Keratinocyte (primary cell): ENCODE data around the gene PRLH. TPM values are rescaled to one million over a fixed set of nuclear protein-coding genes. Genes with fewer than 3 reads are reported as not detected.

Experiments
- DNase-seq: peaks from one replicate; pipeline ENCODE4 v3.0.0-alpha.2; 2011; ENCODE audit warnings: low read depth, missing footprints, low spot score
- FAIRE-seq: peaks from 2 replicates; lab custom pipeline; 2011; peaks lifted over from hg19 to GRCh38; lab: Jason Lieb, UNC
- H2AFZ ChIP-seq: 2 replicates; pipeline ENCODE4 v1.6.0; 2012; ENCODE audit warnings: low read length, control low read depth, inconsistent platforms; ENCODE audit not compliant: control insufficient read depth
- H3K27ac ChIP-seq: 2 replicates; pipeline ENCODE4 v1.5.1; 2011; ENCODE audit warnings: low read length; ENCODE audit not compliant: control insufficient read depth, insufficient read depth
- H3K27me3 ChIP-seq: 3 replicates; pipeline ENCODE4 v1.6.0; 2011; ENCODE audit warnings: low read length; ENCODE audit not compliant: control insufficient read depth, insufficient read depth; ENCODE audit errors: extremely low read depth
- H3K36me3 ChIP-seq, 2 experiments: 2 replicates in 1 of 2; 3 replicates in 1 of 2; pipeline ENCODE4 v1.5.1; 2011; ENCODE audit warnings: low read length in 2 of 2, mild to moderate bottlenecking in 1 of 2; ENCODE audit not compliant: control insufficient read depth in 2 of 2, insufficient read depth in 2 of 2; ENCODE audit errors: extremely low read depth in 1 of 2
- H3K4me1 ChIP-seq: 3 replicates; pipeline ENCODE4 v1.5.1; 2011; ENCODE audit warnings: low read length; ENCODE audit not compliant: control insufficient read depth, insufficient read depth; ENCODE audit errors: extremely low read depth
- H3K4me2 ChIP-seq: 3 replicates; pipeline ENCODE4 v1.6.0; 2011; ENCODE audit warnings: low read depth, low read length; ENCODE audit not compliant: control insufficient read depth, insufficient read depth; ENCODE audit errors: extremely low read depth
- H3K4me3 ChIP-seq, 3 experiments: fragments of 200-600 bp in 1 of 3; sonication (generic) in 1 of 3; 2 replicates in 2 of 3; 3 replicates in 1 of 3; pipeline ENCODE4 v1.5.1; 2011 to 2016; ENCODE audit warnings: low read length in 3 of 3, mild to moderate bottlenecking in 3 of 3, control low read depth in 2 of 3, inconsistent platforms in 1 of 3, low read depth in 1 of 3, mixed read lengths in 1 of 3, mixed run types in 1 of 3, moderate library complexity in 1 of 3; ENCODE audit not compliant: control insufficient read depth in 2 of 3, insufficient read depth in 2 of 3; ENCODE audit errors: extremely low read depth in 1 of 3
- H3K79me2 ChIP-seq: 2 replicates; pipeline ENCODE4 v1.6.0; 2012; ENCODE audit warnings: low read length; ENCODE audit not compliant: control insufficient read depth, insufficient read depth
- H3K9ac ChIP-seq: 3 replicates; pipeline ENCODE4 v1.6.0; 2011; ENCODE audit warnings: low read length; ENCODE audit not compliant: control insufficient read depth, insufficient read depth; ENCODE audit errors: extremely low read depth
- H3K9me1 ChIP-seq: 3 replicates; pipeline ENCODE4 v1.6.0; 2011; ENCODE audit warnings: low read length; ENCODE audit not compliant: control insufficient read depth, insufficient read depth; ENCODE audit errors: extremely low read depth
- H3K9me3 ChIP-seq: 2 replicates; pipeline ENCODE4 v1.5.1; 2012; ENCODE audit warnings: low read depth, low read length; ENCODE audit not compliant: control insufficient read depth
- H4K20me1 ChIP-seq: 3 replicates; pipeline ENCODE4 v1.6.0; 2011; ENCODE audit warnings: low read length; ENCODE audit not compliant: control insufficient read depth, insufficient read depth; ENCODE audit errors: extremely low read depth
- CTCF ChIP-seq, 3 experiments: IDR thresholded peaks in 1 of 3; conservative IDR thresholded peaks in 1 of 3; optimal IDR thresholded peaks in 1 of 3; 2 replicates in 2 of 3; 3 replicates in 1 of 3; pipeline versions ENCODE3 to v1.5.1; 2011; ENCODE audit warnings: low read length in 3 of 3, mild to moderate bottlenecking in 3 of 3, moderate library complexity in 2 of 3, control low read depth in 1 of 3, inconsistent platforms in 1 of 3; ENCODE audit not compliant: insufficient read depth in 2 of 3; ENCODE audit errors: extremely low read depth in 1 of 3
- EZH2 ChIP-seq: IDR thresholded peaks from one replicate; pipeline ENCODE4 v1.6.1; 2012; ENCODE audit warnings: inconsistent platforms, mild to moderate bottlenecking, low read length, moderate library complexity
- dilution Hi-C: fragments of 300-500 bp; cut with MboI; formaldehyde crosslinking; loops from one replicate; pipeline ENCODE4 v1.7.0; 2020; ENCODE audit warnings: low sequenced_read_pairs; ENCODE audit not compliant: extremely low pct_ligation_motif_present
- polyA plus RNA-seq, 5 experiments: library from polyadenylated mRNA; depleted of rRNA in 3 of 5; stranded (reverse) in 3 of 5; stranded (forward) in 1 of 5; unstranded in 1 of 5; fragments of >200 nt; gene quantifications; 1 replicate in 1 of 5; 2 replicates in 3 of 5; 3 replicates in 1 of 5; pipeline versions ENCODE4 v1.2.1 to v1.2.3, GENCODE V29; 2011 to 2012; ENCODE audit warnings: missing spikeins in 2 of 5, low read depth in 1 of 5, low replicate concordance in 1 of 5

Gene PRLH
- polyA plus RNA-seq, 1 donor (not counting 4 experiments of a cell fraction or from before 2014, with no cell fraction given) = not detected

DNA sequence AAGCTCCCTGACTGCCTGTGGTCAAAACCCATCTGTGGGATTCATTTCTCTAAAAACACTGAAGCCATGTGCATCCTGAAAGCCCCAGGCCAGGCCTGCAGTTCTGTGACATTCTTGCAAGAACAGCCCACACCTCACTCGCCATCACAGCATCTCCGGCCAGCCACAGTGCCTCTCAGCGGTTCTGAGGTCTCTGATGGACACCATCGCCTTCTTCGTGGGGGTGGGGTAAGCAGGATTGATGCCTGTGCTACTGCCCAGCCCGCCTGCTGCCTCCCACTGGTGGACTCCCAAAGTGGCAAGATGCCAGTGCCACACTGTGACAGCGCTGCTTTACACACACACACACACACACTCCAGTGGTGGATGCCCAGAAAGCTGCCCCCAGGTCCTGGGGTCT is 5.2 kb upstream of the PRLH start:
- no peaks in the 10 kb centered on the region for H3K9me1 ChIP-seq
- no peak overlapping the region for H3K4me2 ChIP-seq
- no peak for DNase-seq
- FAIRE-seq = no peak
- no peaks in the 10 kb centered on the region for H4K20me1 ChIP-seq
- no peak overlapping the region for H3K4me3 ChIP-seq
- H2AFZ ChIP-seq = no peak overlapping the region
- no peaks in the 10 kb centered on the region for H3K36me3 ChIP-seq
- H3K27ac ChIP-seq = no peak overlapping the region
- no peaks in the 10 kb centered on the region for H3K79me2 ChIP-seq
- H3K9ac ChIP-seq = no peak overlapping the region
- H3K27me3 ChIP-seq = peaks cover 4% of the 10 kb centered on the region
- peaks cover 4% of the 10 kb centered on the region for H3K4me1 ChIP-seq
- TF ChIP-seq EZH2 (no peak), CTCF (optimal IDR thresholded peaks at IDR 0.05 in 1 of 3, IDR thresholded peaks at IDR 0.05 in 1 of 3, conservative IDR thresholded peaks at IDR 0.05 in 1 of 3; ENCODE audit: extremely low read depth in 1 of 3, insufficient read depth in 2 of 3, low read length in 3 of 3) (no peak)
- dilution Hi-C loops = no loop called here
- peaks cover 2% of the 10 kb centered on the region for H3K9me3 ChIP-seq

GRCh38 chr2:237563816-237564215 is 2.6 kb upstream of the PRLH start:
- H3K9me1 ChIP-seq = no peaks in the 10 kb centered on the region
- peaks cover 3% of the 10 kb centered on the region for H3K9me3 ChIP-seq
- no peak overlapping the region for H3K27ac ChIP-seq
- peaks cover 4% of the 10 kb centered on the region for H3K4me1 ChIP-seq
- H3K36me3 ChIP-seq = no peaks in the 10 kb centered on the region
- H3K4me3 ChIP-seq = no peak overlapping the region
- no peak for TF ChIP-seq CTCF (optimal IDR thresholded peaks at IDR 0.05 in 1 of 3, IDR thresholded peaks at IDR 0.05 in 1 of 3, conservative IDR thresholded peaks at IDR 0.05 in 1 of 3; ENCODE audit: extremely low read depth in 1 of 3, insufficient read depth in 2 of 3, low read length in 3 of 3)
- TF ChIP-seq EZH2 = no peak
- peaks cover 4% of the 10 kb centered on the region for H3K27me3 ChIP-seq
- dilution Hi-C loops = no loop called here
- no peak overlapping the region for H2AFZ ChIP-seq
- no peak overlapping the region for H3K9ac ChIP-seq
- H3K79me2 ChIP-seq = no peaks in the 10 kb centered on the region
- H3K4me2 ChIP-seq = no peak overlapping the region
- FAIRE-seq = no peak
- no peak for DNase-seq
- H4K20me1 ChIP-seq = no peaks in the 10 kb centered on the region
